ENCODE results near the gene CEP128. TPM values are rescaled to one million over a fixed set of nuclear protein-coding genes. Genes with fewer than 3 reads are reported as not detected.

The CEP128 gene
- total RNA-seq, 5 donors from 2014 or later (not counting 1 experiment from before 2014, with no cell fraction given) = 12.6 to 24.8 (median 15.2) TPM

DNA sequence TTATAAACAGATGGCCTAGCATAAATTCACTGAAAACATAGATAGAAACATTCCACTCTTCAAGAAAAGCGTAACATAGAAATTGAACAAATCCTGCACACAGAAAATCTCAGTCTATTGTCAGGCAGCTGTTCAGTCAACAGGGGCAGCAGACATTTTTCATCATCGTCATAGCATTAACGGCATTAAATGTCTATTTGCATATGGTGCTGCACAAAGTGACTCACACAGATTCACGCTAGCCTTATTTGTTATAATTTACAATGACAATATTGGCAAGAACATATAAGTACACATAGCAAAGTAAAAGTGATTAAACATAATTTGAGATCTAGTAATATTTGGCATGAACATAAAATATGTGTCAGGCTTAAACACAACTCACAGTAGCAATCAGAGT is 95.7 kb downstream of the CEP128 start:
- Histone ChIP-seq H3K27me3 (replicated peaks in 1 of 2; ENCODE audit: control insufficient read depth in 2 of 2, extremely low read depth in 1 of 2, insufficient read depth in 2 of 2, low read length in 1 of 2) (no peaks in the 10 kb centered on the region), H3K4me1 (ENCODE audit: control insufficient read depth in 1 of 2, extremely low read depth in 1 of 2, insufficient read depth in 2 of 2, low read length in 2 of 2) (no peaks in the 10 kb centered on the region), H3K27ac (ENCODE audit: low read length) (no peak overlapping the region), H3K9me3 (no peaks in the 10 kb centered on the region), H3K36me3 (ENCODE audit: control insufficient read depth in 2 of 2, extremely low read depth in 1 of 2, insufficient read depth in 1 of 2, low read length in 1 of 2) (no peaks in the 10 kb centered on the region), H3K4me3 (ENCODE audit: control insufficient read depth in 1 of 2, extremely low read depth in 1 of 2, low read length in 1 of 2) (no peak overlapping the region)
- POLR2A ChIA-PET = no interaction called here
- 100% methylated on average over 1 of the region's 4 CpGs for WGBS (ENCODE audit: insufficient coverage)
- no peaks in the 10 kb centered on the region for H3K9me3 Mint-ChIP-seq
- CTCF ChIA-PET = no interaction called here
- peaks cover 2% of the 10 kb centered on the region for H3K36me3 Mint-ChIP-seq
- no peak overlapping the region for H3K27ac Mint-ChIP-seq
- no peaks in the 10 kb centered on the region for H3K4me1 Mint-ChIP-seq
- no peaks in the 10 kb centered on the region for H3K27me3 Mint-ChIP-seq
- no peak for DNase-seq
- ATAC-seq (replicated peaks in 1 of 4) = no peak
- H3K4me3 Mint-ChIP-seq = no peak overlapping the region

DNA sequence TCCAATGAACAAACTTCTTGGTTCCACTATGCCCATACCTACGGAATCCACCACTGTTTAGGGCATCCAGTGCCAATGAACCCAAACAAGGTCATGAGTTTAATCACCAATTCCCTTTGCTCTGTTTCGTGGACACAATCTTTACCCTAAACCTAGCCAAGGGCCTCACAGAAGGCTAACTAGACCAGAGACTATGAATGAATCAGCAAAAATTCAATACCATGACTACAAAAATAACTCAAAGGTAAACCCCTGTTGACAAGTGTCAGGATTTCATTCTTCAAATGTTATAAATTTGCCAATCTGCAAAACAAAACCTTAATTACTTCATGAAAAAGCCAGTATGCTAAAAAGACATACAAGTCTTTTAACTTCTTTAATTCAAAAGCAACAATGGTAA is 96.7 kb downstream of the CEP128 start:
- H3K4me3 Mint-ChIP-seq = no peak overlapping the region
- CTCF ChIA-PET = no interaction called here
- Histone ChIP-seq H3K9me3 (no peaks in the 10 kb centered on the region), H3K27me3 (replicated peaks in 1 of 2; ENCODE audit: control insufficient read depth in 2 of 2, extremely low read depth in 1 of 2, insufficient read depth in 2 of 2, low read length in 1 of 2) (no peaks in the 10 kb centered on the region), H3K4me1 (ENCODE audit: control insufficient read depth in 1 of 2, extremely low read depth in 1 of 2, insufficient read depth in 2 of 2, low read length in 2 of 2) (no peaks in the 10 kb centered on the region), H3K27ac (ENCODE audit: low read length) (no peak overlapping the region), H3K4me3 (ENCODE audit: control insufficient read depth in 1 of 2, extremely low read depth in 1 of 2, low read length in 1 of 2) (no peak overlapping the region), H3K36me3 (ENCODE audit: control insufficient read depth in 2 of 2, extremely low read depth in 1 of 2, insufficient read depth in 1 of 2, low read length in 1 of 2) (no peaks in the 10 kb centered on the region)
- WGBS (ENCODE audit: insufficient coverage) = 95% methylated on average over 2 of the region's 2 CpGs
- no peak for DNase-seq
- peaks cover 3% of the 10 kb centered on the region for H3K36me3 Mint-ChIP-seq
- H3K27me3 Mint-ChIP-seq = no peaks in the 10 kb centered on the region
- POLR2A ChIA-PET = no interaction called here
- H3K9me3 Mint-ChIP-seq = no peaks in the 10 kb centered on the region
- no peak for ATAC-seq (replicated peaks in 1 of 4)
- H3K4me1 Mint-ChIP-seq = no peaks in the 10 kb centered on the region
- no peak overlapping the region for H3K27ac Mint-ChIP-seq

DNA sequence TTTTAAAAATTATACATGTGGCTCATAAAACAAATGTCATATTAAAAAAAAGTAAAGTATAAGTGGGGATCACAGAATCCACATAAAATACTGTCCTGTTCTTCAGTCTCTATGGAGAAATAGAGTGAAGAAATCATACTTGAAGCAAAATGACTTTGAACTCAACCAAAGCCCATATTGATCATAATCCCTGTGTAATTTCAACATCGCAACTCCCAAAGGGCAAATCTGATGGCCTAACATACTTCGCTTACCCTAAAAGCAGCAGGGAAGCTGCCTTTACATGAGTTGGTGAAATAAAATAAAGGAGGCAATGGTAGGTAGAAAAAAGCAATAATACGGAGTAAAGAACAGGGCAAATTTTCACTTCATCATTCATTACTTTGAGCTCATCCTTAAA is 101.8 kb downstream of the CEP128 start:
- Mint-ChIP-seq H3K36me3 (peaks cover 22% of the 10 kb centered on the region), H3K4me1 (no peaks in the 10 kb centered on the region), H3K9me3 (no peaks in the 10 kb centered on the region), H3K27ac (no peak overlapping the region), H3K27me3 (no peaks in the 10 kb centered on the region), H3K4me3 (no peak overlapping the region)
- Histone ChIP-seq H3K27ac (ENCODE audit: low read length) (no peak overlapping the region), H3K9me3 (no peaks in the 10 kb centered on the region), H3K4me1 (ENCODE audit: control insufficient read depth in 1 of 2, extremely low read depth in 1 of 2, insufficient read depth in 2 of 2, low read length in 2 of 2) (no peaks in the 10 kb centered on the region), H3K36me3 (ENCODE audit: control insufficient read depth in 2 of 2, extremely low read depth in 1 of 2, insufficient read depth in 1 of 2, low read length in 1 of 2) (no peaks in the 10 kb centered on the region), H3K27me3 (replicated peaks in 1 of 2; ENCODE audit: control insufficient read depth in 2 of 2, extremely low read depth in 1 of 2, insufficient read depth in 2 of 2, low read length in 1 of 2) (no peaks in the 10 kb centered on the region), H3K4me3 (ENCODE audit: control insufficient read depth in 1 of 2, extremely low read depth in 1 of 2, low read length in 1 of 2) (no peak overlapping the region)
- ChIA-PET CTCF (no interaction called here), POLR2A (no interaction called here)
- WGBS (ENCODE audit: insufficient coverage) = no CpG with 5 or more reads among the region's 3 CpGs
- ATAC-seq (replicated peaks in 1 of 4) = no peak
- DNase-seq = no peak

DNA sequence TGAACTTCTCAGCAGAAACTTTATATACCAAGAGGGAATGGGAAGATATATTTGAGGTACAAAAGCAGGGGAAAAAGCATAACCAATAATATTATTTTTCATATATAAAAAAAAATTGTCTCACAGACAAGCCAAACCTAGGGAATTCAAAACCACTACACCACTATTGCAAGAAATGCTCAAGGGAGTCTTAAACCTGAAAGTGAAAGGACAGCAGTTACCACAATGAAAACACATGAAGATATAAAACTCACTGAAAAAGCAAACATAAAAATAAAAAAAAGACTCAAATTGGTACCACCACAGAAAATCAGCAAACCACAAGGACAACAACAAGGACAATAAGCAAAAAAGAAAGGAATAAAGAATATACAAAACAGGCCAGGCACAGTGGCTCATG is 131.9 kb downstream of the CEP128 start:
- ATAC-seq (replicated peaks in 1 of 4) = no peak
- no peaks in the 10 kb centered on the region for H3K36me3 ChIP-seq (ENCODE audit: control insufficient read depth in 2 of 2, extremely low read depth in 1 of 2, insufficient read depth in 1 of 2, low read length in 1 of 2)
- H3K9me3 ChIP-seq = no peaks in the 10 kb centered on the region
- Mint-ChIP-seq H3K4me3 (no peak overlapping the region), H3K27me3 (no peaks in the 10 kb centered on the region), H3K4me1 (no peaks in the 10 kb centered on the region), H3K36me3 (peaks cover 31% of the 10 kb centered on the region), H3K9me3 (peaks cover 22 to 29% (median 24%) of the 10 kb centered on the region in 3 donors), H3K27ac (no peak overlapping the region)
- H3K4me1 ChIP-seq (ENCODE audit: control insufficient read depth in 1 of 2, extremely low read depth in 1 of 2, insufficient read depth in 2 of 2, low read length in 2 of 2) = no peaks in the 10 kb centered on the region
- no peaks in the 10 kb centered on the region for H3K27me3 ChIP-seq (replicated peaks in 1 of 2; ENCODE audit: control insufficient read depth in 2 of 2, extremely low read depth in 1 of 2, insufficient read depth in 2 of 2, low read length in 1 of 2)
- no peak overlapping the region for H3K27ac ChIP-seq (ENCODE audit: low read length)
- ChIA-PET CTCF (no interaction called here), POLR2A (no interaction called here)
- H3K4me3 ChIP-seq (ENCODE audit: control insufficient read depth in 1 of 2, extremely low read depth in 1 of 2, low read length in 1 of 2) = no peak overlapping the region
- no peak for DNase-seq

DNA sequence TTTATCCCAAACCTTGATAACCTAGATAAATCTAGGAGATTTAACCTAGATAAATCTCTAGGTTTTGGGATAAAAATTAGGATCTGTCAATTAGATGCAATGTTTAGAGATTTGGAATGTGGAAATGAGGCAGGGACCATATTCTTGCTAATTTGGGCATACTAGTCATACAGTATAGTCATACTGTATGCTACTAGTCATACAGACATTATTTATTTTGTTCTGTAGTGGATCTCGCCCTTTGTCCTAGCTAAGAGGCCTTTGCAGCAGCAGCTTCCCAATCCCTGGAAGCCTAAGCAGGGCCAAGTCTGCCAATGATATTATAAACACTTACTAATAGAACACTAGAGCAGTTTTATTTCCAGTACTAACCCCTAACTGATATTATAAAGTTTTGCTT is 136.4 kb downstream of the CEP128 start:
- no peak overlapping the region for H3K4me3 ChIP-seq (ENCODE audit: control insufficient read depth in 1 of 2, extremely low read depth in 1 of 2, low read length in 1 of 2)
- no peak for ATAC-seq (replicated peaks in 1 of 4)
- H3K27me3 ChIP-seq (replicated peaks in 1 of 2; ENCODE audit: control insufficient read depth in 2 of 2, extremely low read depth in 1 of 2, insufficient read depth in 2 of 2, low read length in 1 of 2) = no peaks in the 10 kb centered on the region
- Mint-ChIP-seq H3K27ac (no peak overlapping the region), H3K36me3 (peaks cover 38% of the 10 kb centered on the region), H3K9me3 (peaks cover 21 to 32% (median 29%) of the 10 kb centered on the region in 3 donors), H3K4me3 (no peak overlapping the region), H3K27me3 (no peaks in the 10 kb centered on the region), H3K4me1 (peaks cover 0 to 2% (median 0%) of the 10 kb centered on the region in 3 donors)
- CTCF ChIA-PET = no interaction called here
- H3K36me3 ChIP-seq (ENCODE audit: control insufficient read depth in 2 of 2, extremely low read depth in 1 of 2, insufficient read depth in 1 of 2, low read length in 1 of 2) = no peaks in the 10 kb centered on the region
- H3K9me3 ChIP-seq = no peaks in the 10 kb centered on the region
- DNase-seq = no peak
- H3K27ac ChIP-seq (ENCODE audit: low read length) = no peak overlapping the region
- no CpG with 5 or more reads among the region's 1 CpG for WGBS (ENCODE audit: insufficient coverage)
- POLR2A ChIA-PET = no interaction called here
- H3K4me1 ChIP-seq (ENCODE audit: control insufficient read depth in 1 of 2, extremely low read depth in 1 of 2, insufficient read depth in 2 of 2, low read length in 2 of 2) = no peaks in the 10 kb centered on the region

DNA sequence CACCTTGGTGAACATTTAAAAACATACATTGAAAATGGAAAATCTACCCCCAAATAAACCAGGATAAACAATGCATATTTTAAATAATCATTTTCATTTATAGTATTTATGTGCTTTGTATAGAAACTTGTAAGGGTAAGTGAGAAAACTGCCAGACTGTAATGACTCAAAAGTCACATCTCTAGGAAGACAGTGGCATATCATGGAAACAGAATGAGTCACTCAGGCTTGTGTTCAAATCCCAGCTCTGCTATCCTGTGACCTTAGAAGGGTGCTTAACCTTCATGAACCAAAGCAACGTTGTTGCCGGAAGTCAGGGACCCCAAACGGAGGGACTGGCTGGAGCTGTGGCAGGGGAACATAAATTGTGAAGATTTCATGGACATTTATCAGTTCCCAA is 142.7 kb downstream of the CEP128 start:
- ATAC-seq (replicated peaks in 1 of 4) = no peak

DNA sequence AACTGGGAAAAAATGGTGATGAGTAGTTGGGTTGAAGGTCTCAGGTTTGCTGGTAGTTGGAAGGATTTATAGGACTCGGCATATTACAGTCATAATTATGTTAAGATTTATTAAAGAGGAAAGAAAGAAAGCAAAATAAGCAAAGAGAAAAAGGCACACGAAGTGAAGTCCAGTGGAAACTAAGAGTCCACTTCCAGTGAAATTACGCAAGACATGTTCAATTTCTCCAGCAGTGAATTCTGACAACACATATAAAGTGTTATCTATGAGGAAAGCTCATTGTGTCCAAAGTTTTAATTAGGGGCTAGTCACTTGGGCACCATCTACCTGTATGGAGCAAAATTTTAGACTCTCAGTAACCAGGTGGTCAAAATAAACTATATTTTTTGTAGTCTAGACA is 143.3 kb downstream of the CEP128 start:
- Mint-ChIP-seq H3K27ac (no peak overlapping the region), H3K27me3 (no peaks in the 10 kb centered on the region), H3K9me3 (peaks cover 4 to 22% (median 21%) of the 10 kb centered on the region in 3 donors), H3K36me3 (peaks cover 29% of the 10 kb centered on the region), H3K4me1 (peaks cover 0 to 2% (median 0%) of the 10 kb centered on the region in 3 donors), H3K4me3 (no peak overlapping the region)
- no peak overlapping the region for H3K27ac ChIP-seq (ENCODE audit: low read length)
- H3K4me1 ChIP-seq (ENCODE audit: control insufficient read depth in 1 of 2, extremely low read depth in 1 of 2, insufficient read depth in 2 of 2, low read length in 2 of 2) = no peaks in the 10 kb centered on the region
- H3K27me3 ChIP-seq (replicated peaks in 1 of 2; ENCODE audit: control insufficient read depth in 2 of 2, extremely low read depth in 1 of 2, insufficient read depth in 2 of 2, low read length in 1 of 2) = no peaks in the 10 kb centered on the region
- DNase-seq = no peak
- no peak for ATAC-seq (replicated peaks in 1 of 4)
- no CpG with 5 or more reads among the region's 3 CpGs for WGBS (ENCODE audit: insufficient coverage)
- no peaks in the 10 kb centered on the region for H3K9me3 ChIP-seq
- POLR2A ChIA-PET = no interaction called here
- CTCF ChIA-PET = no interaction called here
- peaks cover 0 to 4% of the 10 kb centered on the region in 2 donors for H3K36me3 ChIP-seq (ENCODE audit: control insufficient read depth in 2 of 2, extremely low read depth in 1 of 2, insufficient read depth in 1 of 2, low read length in 1 of 2)
- no peak overlapping the region for H3K4me3 ChIP-seq (ENCODE audit: control insufficient read depth in 1 of 2, extremely low read depth in 1 of 2, low read length in 1 of 2)

More for the DNA sequence above, 142.7 kb downstream of the CEP128 start:
- Mint-ChIP-seq H3K27ac (no peak overlapping the region), H3K36me3 (peaks cover 32% of the 10 kb centered on the region), H3K4me3 (no peak overlapping the region), H3K4me1 (peaks cover 0 to 2% (median 0%) of the 10 kb centered on the region in 3 donors), H3K27me3 (no peaks in the 10 kb centered on the region), H3K9me3 (peaks cover 4 to 22% (median 21%) of the 10 kb centered on the region in 3 donors)
- Histone ChIP-seq H3K9me3 (no peaks in the 10 kb centered on the region), H3K27ac (ENCODE audit: low read length) (no peak overlapping the region), H3K27me3 (replicated peaks in 1 of 2; ENCODE audit: control insufficient read depth in 2 of 2, extremely low read depth in 1 of 2, insufficient read depth in 2 of 2, low read length in 1 of 2) (no peaks in the 10 kb centered on the region), H3K4me3 (ENCODE audit: control insufficient read depth in 1 of 2, extremely low read depth in 1 of 2, low read length in 1 of 2) (no peak overlapping the region), H3K36me3 (ENCODE audit: control insufficient read depth in 2 of 2, extremely low read depth in 1 of 2, insufficient read depth in 1 of 2, low read length in 1 of 2) (peaks cover 0 to 4% of the 10 kb centered on the region in 2 donors), H3K4me1 (ENCODE audit: control insufficient read depth in 1 of 2, extremely low read depth in 1 of 2, insufficient read depth in 2 of 2, low read length in 2 of 2) (no peaks in the 10 kb centered on the region)
- CTCF ChIA-PET = no interaction called here
- WGBS (ENCODE audit: insufficient coverage) = no CpG with 5 or more reads among the region's 3 CpGs
- POLR2A ChIA-PET = interaction anchor here in 1 of 2 donors (0.7 kb wide), 1 partner anchor 41 kb away, joined by 3 read pairs; no protein-coding TSS in a partner anchor
- DNase-seq = no peak
